Activated naive CD4-positive, alpha-beta T cell treated with anti-CD3 and anti-CD28 coated beads for 36 hours (primary cell): ENCODE results near the gene ENPP5. TPM values are rescaled to one million over a fixed set of nuclear protein-coding genes. Genes with fewer than 3 reads are reported as not detected.
"Not testable (repeated sequence)": the region's sequence is repeated elsewhere in the genome, so short reads cannot be mapped to it uniquely, and the experiment has no call there.

Experiments
- CTCF ChIA-PET: fragments of 350-600 bp; sonication (Branson Sonifier 250); formaldehyde crosslinking; loops from one replicate; lab custom pipeline; 2021; ENCODE audit warnings: antibody characterized with exemption; lab: Charles Lee
- DNase-seq: peaks from one replicate; pipeline ENCODE4 v3.0.0-alpha.2; 2020
- H3K27ac Mint-ChIP-seq: one replicate; pipeline ENCODE4 v1.8.0; 2021; ENCODE audit warnings: mild to moderate bottlenecking, mixed read lengths
- H3K27me3 Mint-ChIP-seq: one replicate; pipeline ENCODE4 v1.8.0; 2021; ENCODE audit warnings: low read depth, mixed read lengths
- H3K36me3 Mint-ChIP-seq: one replicate; pipeline ENCODE4 v1.8.0; 2021; ENCODE audit warnings: low read depth, mixed read lengths
- H3K4me1 Mint-ChIP-seq: one replicate; pipeline ENCODE4 v1.8.0; 2021; ENCODE audit warnings: low read depth, mixed read lengths
- H3K4me3 Mint-ChIP-seq: one replicate; pipeline ENCODE4 v1.8.0; 2021; ENCODE audit warnings: mild to moderate bottlenecking, moderate library complexity, mixed read lengths
- H3K9me3 Mint-ChIP-seq: one replicate; pipeline ENCODE4 v1.8.0; 2021; ENCODE audit warnings: mixed read lengths
- intact Hi-C: fragments of 100-400 bp; cut with micrococcal nuclease; formaldehyde crosslinking; loops from one replicate; pipeline ENCODE4 v1.15.1; 2023
- total RNA-seq, 2 experiments: library from RNA; stranded (reverse); gene quantifications; one replicate each; pipeline ENCODE4 v1.2.3, GENCODE V29; 2021

Gene ENPP5
- total RNA-seq, 2 experiments from 2014 or later, result 0.24 to 0.62 TPM

- Mint-ChIP-seq H3K4me3 (no peak overlapping the region), H3K27ac (no peak overlapping the region), H3K9me3 (no peaks in the 10 kb centered on the region), H3K4me1 (no peaks in the 10 kb centered on the region), H3K27me3 (peaks cover 15% of the 10 kb centered on the region), H3K36me3 (no peaks in the 10 kb centered on the region)
- CTCF ChIA-PET, result no interaction called here
- DNase-seq, result no peak
- intact Hi-C loops, result no loop called here
Measured at GRCh38 chr6:46160102-46160501, 10.7 kb downstream of the ENPP5 start.

- H3K36me3 Mint-ChIP-seq, result no peaks in the 10 kb centered on the region
Measured at GRCh38 chr6:46159229-46159628, 11.6 kb downstream of the ENPP5 start.

GRCh38 chr6:46156701-46157100 lies 14.1 kb downstream of the ENPP5 start:
- CTCF ChIA-PET, result no interaction called here
- peaks cover 1% of the 10 kb centered on the region for H3K9me3 Mint-ChIP-seq
- intact Hi-C loops, result no loop called here
- H3K4me3 Mint-ChIP-seq, result no peak overlapping the region
- DNase-seq, result no peak
- H3K36me3 Mint-ChIP-seq, result no peaks in the 10 kb centered on the region
- H3K4me1 Mint-ChIP-seq, result no peaks in the 10 kb centered on the region
- H3K27ac Mint-ChIP-seq, result no peak overlapping the region
- peaks cover 7% of the 10 kb centered on the region for H3K27me3 Mint-ChIP-seq

More at GRCh38 chr6:46159229-46159628, 11.6 kb downstream of the ENPP5 start:
- no peaks in the 10 kb centered on the region for H3K9me3 Mint-ChIP-seq
- DNase-seq, result no peak
- CTCF ChIA-PET, result no interaction called here
- intact Hi-C loops, result no loop called here
- no peak overlapping the region for H3K4me3 Mint-ChIP-seq
- H3K27ac Mint-ChIP-seq, result no peak overlapping the region
- H3K4me1 Mint-ChIP-seq, result no peaks in the 10 kb centered on the region
- H3K27me3 Mint-ChIP-seq, result peaks cover 12% of the 10 kb centered on the region

GRCh38 chr6:46149066-46149465 lies 21.7 kb downstream of the ENPP5 start:
- H3K27me3 Mint-ChIP-seq, intact Hi-C loops, H3K36me3 Mint-ChIP-seq, DNase-seq, CTCF ChIA-PET, H3K4me1 Mint-ChIP-seq, H3K4me3 Mint-ChIP-seq, H3K27ac Mint-ChIP-seq, H3K9me3 Mint-ChIP-seq: not testable (repeated sequence)

GRCh38 chr6:46144270-46144669 lies 26.5 kb downstream of the ENPP5 start:
- intact Hi-C loops, result no loop called here
- no peak for DNase-seq
- CTCF ChIA-PET, result no interaction called here
- peaks cover 4% of the 10 kb centered on the region for H3K36me3 Mint-ChIP-seq
- no peak overlapping the region for H3K4me3 Mint-ChIP-seq
- H3K27ac Mint-ChIP-seq, result no peak overlapping the region
- H3K4me1 Mint-ChIP-seq, result peaks cover 3% of the 10 kb centered on the region
- no peaks in the 10 kb centered on the region for H3K27me3 Mint-ChIP-seq
- no peaks in the 10 kb centered on the region for H3K9me3 Mint-ChIP-seq

- CTCF ChIA-PET, result no interaction called here
- no peak for DNase-seq
- peaks cover 18% of the 10 kb centered on the region for H3K4me1 Mint-ChIP-seq
- H3K27me3 Mint-ChIP-seq, result no peaks in the 10 kb centered on the region
- H3K9me3 Mint-ChIP-seq, result no peaks in the 10 kb centered on the region
- H3K4me3 Mint-ChIP-seq, result no peak overlapping the region
- H3K27ac Mint-ChIP-seq, result no peak overlapping the region
- H3K36me3 Mint-ChIP-seq, result peaks cover 4% of the 10 kb centered on the region
- intact Hi-C loops, result loop anchor here (10.0 kb wide), 1 partner anchor 763 kb away; the partner anchor contains the start of gene SUPT3H
Measured at GRCh38 chr6:46138281-46138680, 32.5 kb downstream of the ENPP5 start.

GRCh38 chr6:46137387-46137786 lies 33.4 kb downstream of the ENPP5 start:
- Mint-ChIP-seq H3K9me3 (no peaks in the 10 kb centered on the region), H3K4me1 (peaks cover 18% of the 10 kb centered on the region), H3K4me3 (no peak overlapping the region), H3K36me3 (no peaks in the 10 kb centered on the region), H3K27ac (no peak overlapping the region), H3K27me3 (no peaks in the 10 kb centered on the region)
- DNase-seq, result no peak
- intact Hi-C loops, result loop anchor here (10.0 kb wide), 1 partner anchor 763 kb away; the partner anchor contains the start of gene SUPT3H
- CTCF ChIA-PET, result no interaction called here

GRCh38 chr6:46136831-46137230 lies 33.9 kb downstream of the ENPP5 start:
- H3K4me1 Mint-ChIP-seq, result peaks cover 21% of the 10 kb centered on the region
- no peaks in the 10 kb centered on the region for H3K9me3 Mint-ChIP-seq
- H3K27ac Mint-ChIP-seq, result no peak overlapping the region
- H3K36me3 Mint-ChIP-seq, result no peaks in the 10 kb centered on the region
- H3K27me3 Mint-ChIP-seq, result no peaks in the 10 kb centered on the region
- intact Hi-C loops, result loop anchor here (10.0 kb wide), 1 partner anchor 762 kb away; the partner anchor contains the start of gene SUPT3H
- H3K4me3 Mint-ChIP-seq, result no peak overlapping the region
- DNase-seq, result no peak
- CTCF ChIA-PET, result no interaction called here

GRCh38 chr6:46135176-46135575 lies 35.6 kb downstream of the ENPP5 start:
- no peak for DNase-seq
- Mint-ChIP-seq H3K9me3 (no peaks in the 10 kb centered on the region), H3K4me1 (peaks cover 25% of the 10 kb centered on the region), H3K27ac (no peak overlapping the region), H3K36me3 (no peaks in the 10 kb centered on the region), H3K4me3 (no peak overlapping the region), H3K27me3 (no peaks in the 10 kb centered on the region)
- intact Hi-C loops, result loop anchor here (10.0 kb wide), 1 partner anchor 760 kb away; the partner anchor contains the start of gene SUPT3H
- CTCF ChIA-PET, result no interaction called here

- intact Hi-C loops, result loop anchor here (10.0 kb wide), 1 partner anchor 759 kb away; the partner anchor contains the start of gene SUPT3H
- CTCF ChIA-PET, result no interaction called here
- Mint-ChIP-seq H3K4me1 (peaks cover 22% of the 10 kb centered on the region), H3K27ac (no peak overlapping the region), H3K4me3 (no peak overlapping the region), H3K9me3 (no peaks in the 10 kb centered on the region), H3K36me3 (no peaks in the 10 kb centered on the region), H3K27me3 (no peaks in the 10 kb centered on the region)
- no peak for DNase-seq
Measured at GRCh38 chr6:46134216-46134615, 36.6 kb downstream of the ENPP5 start.

GRCh38 chr6:46131291-46131690 lies 39.5 kb downstream of the ENPP5 start:
- H3K27me3 Mint-ChIP-seq, H3K27ac Mint-ChIP-seq, H3K9me3 Mint-ChIP-seq, DNase-seq, CTCF ChIA-PET, H3K36me3 Mint-ChIP-seq, H3K4me3 Mint-ChIP-seq: not testable (repeated sequence)
- intact Hi-C loops, result loop anchor here (2.0 to 10.0 kb wide), 2 partner anchors 40 to 756 kb away; partner anchors contain the start of gene SUPT3H
- H3K4me1 Mint-ChIP-seq, result peaks cover 29% of the 10 kb centered on the region

GRCh38 chr6:46130666-46131065 lies 40.1 kb downstream of the ENPP5 start:
- H3K27me3 Mint-ChIP-seq, result no peaks in the 10 kb centered on the region
- no peak overlapping the region for H3K27ac Mint-ChIP-seq
- intact Hi-C loops, result loop anchor here (2.0 to 10.0 kb wide), 2 partner anchors 40 to 756 kb away; partner anchors contain the start of gene SUPT3H
- H3K36me3 Mint-ChIP-seq, result no peaks in the 10 kb centered on the region
- peaks cover 30% of the 10 kb centered on the region for H3K4me1 Mint-ChIP-seq
- CTCF ChIA-PET, result interaction anchor here (0.7 kb wide), 1 partner anchor 157 kb away, joined by 3 read pairs; no protein-coding TSS in a partner anchor
- H3K9me3 Mint-ChIP-seq, result no peaks in the 10 kb centered on the region
- DNase-seq, result no peak
- peak overlapping the region; percentile 92 for H3K4me3 Mint-ChIP-seq
